GM21526 (cell line): ENCODE measurements around the gene JAK1.

Experiments used
- ATAC-seq: cut with Tn5 transposase; IDR thresholded peaks from one replicate; pipeline ENCODE4 v1.9.1; 2021; ENCODE audit warnings: moderate library complexity; ENCODE audit not compliant: unreplicated experiment, low FRiP score

JAK1 gene

DNA sequence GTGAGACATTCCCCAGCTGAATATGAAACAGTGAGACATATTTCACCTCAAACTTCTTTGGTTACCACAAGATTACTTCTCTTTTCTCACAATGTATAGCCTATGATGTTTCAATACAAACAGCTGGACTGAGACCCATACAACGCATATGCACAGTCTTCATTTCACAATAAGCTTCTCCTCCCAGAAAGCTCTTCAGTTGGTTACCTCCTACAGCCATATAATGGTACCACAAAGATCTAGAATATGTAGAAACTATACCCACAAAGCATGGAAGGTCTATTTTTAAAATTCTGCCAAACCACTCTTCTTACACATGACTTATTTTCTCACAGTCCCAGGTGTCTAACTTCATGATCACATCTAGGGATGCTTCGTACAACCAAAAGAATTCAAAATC, 70.8 kb downstream of the JAK1 start:
- peak; percentile 83 for ATAC-seq

DNA sequence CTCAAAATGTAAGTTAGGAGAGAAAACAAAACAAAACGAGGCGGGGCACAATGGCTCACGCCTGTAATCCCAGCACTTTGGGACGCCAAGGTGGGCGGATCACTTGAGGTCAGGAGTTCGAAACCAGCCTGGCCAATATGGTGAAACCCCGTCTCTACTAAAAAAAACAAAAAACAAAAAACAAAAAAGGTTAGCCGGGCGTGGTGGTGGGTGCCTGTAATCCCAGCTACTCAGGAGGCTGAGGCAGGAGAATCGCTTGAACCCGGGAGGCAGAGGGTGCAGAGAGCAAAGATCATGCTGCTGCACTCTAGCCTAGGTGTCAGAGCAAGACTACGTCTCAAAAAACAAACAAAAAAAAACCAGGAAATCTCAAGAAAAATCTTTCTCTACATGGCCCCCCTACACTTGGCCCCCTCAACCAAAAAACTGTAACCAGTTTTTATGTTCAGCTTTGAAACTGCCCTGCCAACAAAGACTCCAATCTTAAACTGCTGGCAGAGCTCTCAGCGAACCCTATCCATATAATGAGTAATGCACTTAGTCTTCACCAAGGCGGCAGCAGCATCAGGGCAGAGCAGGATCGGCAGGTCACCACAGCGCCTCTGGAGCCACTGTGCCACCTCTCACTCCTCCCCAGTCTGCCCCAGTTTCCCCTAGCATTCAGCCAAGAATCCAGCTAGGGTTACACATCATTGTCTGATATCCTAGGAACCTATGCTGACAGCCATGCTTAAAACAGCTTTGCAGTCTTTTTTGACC, 71.7 kb downstream of the JAK1 start:
- no peak for ATAC-seq

DNA sequence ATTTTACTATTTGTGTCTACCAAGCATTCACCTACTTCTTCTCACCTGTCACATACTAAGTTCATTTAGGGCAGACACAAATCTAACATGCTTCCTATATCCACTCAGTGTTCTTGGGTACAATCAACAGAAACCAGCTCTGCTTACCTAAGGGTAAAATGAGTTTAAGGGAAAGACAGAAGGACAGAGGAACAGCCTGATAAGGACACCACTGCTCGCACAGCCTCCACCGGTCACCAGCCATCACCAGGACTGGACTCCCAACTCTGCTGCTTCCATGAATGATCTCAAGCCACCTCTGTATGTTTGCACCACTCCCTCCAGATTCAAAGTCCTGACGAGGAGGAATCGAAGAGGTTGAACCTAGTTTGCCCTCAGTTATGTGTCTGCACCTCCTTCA, 72.4 kb downstream of the JAK1 start:
- no peak for ATAC-seq

DNA sequence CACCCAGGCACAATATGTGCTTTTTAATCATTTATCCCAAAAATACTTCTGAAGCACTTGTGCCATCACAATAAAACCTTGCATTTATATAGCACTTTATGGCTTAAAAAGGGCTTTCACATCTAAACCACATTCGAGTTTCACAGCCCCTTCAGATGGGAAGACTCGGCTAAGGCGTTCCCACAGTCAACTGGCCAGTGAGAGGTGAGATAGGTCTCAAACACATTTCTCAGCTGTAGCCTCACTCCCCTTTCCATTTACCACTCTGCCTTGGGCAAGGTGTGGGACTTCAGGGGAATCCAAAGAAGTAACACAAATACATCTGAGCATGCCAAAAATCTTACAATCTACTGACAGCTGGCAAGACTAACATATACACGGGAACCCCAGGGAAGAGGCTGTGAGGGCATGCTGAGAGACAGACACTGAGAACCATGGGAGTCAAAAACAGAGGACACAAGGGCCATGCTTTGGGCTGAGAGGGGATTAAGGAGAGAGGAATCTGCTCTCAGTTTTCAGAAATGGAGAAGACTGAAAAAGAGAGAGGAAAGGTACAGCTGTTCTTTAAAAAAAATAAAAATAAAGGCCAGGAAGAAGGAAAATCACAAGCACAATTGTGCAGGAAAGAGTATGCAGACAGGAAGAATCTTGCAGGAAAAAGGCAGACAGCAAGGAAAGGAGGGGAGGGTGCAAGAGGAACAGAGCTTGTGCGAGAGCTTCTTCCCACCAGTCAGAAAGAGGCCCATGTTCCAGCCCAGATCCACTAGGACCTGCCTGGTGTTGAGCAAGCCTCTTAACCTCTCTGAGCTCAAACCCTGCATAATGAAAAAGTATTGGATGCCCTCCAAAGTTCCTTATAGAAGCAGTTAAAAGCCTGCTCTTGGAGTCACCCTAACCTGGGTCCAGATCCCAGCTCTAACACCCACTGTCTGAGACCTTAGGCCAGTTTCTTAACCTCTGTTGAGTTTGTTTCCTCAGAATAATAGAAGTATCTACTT, 73.5 kb downstream of the JAK1 start:
- no peak for ATAC-seq

DNA sequence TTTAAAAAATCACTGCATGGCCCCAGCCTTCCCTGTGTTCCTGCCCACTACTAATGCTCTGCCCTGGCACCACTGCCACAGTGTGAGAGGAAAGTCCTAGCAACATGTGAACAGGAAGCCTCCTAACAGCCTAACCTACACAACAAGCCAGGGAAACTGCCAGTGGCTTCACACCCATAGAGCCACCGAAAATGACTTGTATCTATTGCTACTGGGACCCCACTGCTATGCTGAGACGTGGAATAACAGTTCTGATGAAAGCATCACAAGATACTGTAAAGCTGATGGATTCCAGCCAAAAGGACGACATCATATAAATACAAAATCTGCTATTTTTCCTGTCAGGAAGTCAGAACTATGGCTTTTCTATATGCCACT, 74.9 kb downstream of the JAK1 start:
- no peak for ATAC-seq

DNA sequence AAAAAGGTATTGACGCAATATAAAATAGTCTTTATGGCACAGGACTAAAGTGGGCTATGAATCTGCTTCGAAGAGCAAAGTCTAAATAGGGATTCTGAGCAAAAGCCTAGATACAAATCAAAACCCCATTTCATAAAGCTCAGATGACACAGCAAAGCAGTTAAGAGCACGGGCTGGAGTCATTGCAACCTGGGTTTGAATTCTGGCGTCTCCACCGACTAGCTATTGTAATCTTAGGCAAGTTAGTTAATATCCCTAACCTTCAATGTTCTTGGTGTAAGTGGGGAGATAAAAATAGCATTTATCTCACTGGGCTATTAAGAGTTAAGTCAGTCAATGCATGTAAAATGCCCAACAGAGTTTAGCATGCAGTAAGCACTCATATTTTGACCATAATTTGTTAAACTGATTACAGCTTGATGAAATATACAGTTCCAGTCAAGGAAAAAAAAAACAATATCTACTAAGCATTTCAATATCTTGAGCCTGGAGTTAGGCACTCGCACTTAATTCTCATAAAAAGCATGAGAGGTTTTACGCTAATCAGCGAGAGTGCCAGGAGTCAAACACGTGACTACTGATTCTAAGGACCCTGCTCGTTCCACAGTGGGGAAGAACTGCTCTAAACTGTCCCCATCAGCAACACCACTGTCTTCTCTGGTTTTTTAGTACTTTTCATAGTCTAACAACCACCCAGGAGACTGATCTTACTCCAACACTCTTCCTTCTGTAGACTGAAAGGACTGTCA, 75.5 kb downstream of the JAK1 start:
- no peak for ATAC-seq

DNA sequence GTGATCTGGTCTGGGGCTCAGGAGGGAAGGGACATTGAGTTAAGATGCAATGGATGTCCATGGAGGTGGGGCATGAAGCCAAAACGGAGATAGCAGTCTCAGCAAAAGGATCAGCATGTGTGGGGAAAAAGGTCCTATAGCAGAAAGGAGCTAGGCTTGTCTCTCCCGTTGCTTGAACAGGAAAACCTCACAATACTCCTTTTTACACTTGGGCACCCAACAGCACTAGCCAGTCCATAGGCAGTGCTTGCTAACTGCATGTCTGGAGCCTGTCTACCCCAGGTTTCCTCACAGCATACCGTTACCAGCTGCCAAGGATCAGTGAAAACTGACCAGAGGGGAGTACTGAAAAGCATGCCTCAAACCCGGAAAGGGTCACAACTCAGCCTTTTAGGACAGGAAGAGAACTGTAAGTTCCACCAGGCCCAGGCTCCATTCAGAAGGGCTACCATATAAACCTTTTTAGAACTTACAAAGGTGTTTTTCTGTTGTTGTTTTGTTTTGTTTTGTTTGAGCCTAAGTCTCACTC, 78.6 kb downstream of the JAK1 start:
- ATAC-seq: no peak

DNA sequence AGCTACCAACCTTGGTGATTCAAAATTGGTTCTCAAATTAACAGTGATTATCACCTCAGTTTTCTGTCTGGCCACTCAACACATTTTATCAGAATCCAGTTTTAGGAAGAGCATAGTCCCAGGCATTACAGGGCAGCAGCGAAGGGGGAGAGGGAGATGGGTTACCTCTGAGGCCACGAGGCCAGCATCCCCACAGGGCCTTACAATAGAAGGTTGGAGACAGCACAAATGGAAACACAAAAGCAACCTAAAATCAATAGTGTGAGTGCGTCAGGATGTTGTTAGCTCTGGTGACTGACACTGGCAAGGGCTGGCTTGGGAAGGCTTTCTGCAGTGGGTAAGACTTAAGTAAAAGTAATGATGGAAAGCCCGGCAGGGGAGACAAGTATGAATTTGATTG, 79.5 kb downstream of the JAK1 start:
- no peak for ATAC-seq

DNA sequence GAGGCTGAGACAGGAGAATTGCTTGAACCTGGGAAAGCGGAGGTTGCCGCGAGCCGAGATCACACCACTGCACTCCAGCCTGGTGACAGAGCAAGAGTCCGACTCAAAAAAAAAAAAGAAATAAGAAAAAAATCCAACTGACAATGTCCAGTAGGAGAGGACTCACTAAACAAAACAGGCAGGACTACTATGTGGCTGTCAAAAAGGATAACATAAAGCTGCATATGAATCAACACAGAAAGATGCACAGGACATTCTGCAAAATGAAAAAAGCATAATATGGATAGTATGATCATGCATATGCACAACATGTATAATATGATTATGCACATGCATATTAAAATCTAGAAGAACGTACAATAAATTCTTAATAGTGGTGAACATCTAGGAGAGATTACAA, 80.7 kb downstream of the JAK1 start:
- ATAC-seq: no peak

DNA sequence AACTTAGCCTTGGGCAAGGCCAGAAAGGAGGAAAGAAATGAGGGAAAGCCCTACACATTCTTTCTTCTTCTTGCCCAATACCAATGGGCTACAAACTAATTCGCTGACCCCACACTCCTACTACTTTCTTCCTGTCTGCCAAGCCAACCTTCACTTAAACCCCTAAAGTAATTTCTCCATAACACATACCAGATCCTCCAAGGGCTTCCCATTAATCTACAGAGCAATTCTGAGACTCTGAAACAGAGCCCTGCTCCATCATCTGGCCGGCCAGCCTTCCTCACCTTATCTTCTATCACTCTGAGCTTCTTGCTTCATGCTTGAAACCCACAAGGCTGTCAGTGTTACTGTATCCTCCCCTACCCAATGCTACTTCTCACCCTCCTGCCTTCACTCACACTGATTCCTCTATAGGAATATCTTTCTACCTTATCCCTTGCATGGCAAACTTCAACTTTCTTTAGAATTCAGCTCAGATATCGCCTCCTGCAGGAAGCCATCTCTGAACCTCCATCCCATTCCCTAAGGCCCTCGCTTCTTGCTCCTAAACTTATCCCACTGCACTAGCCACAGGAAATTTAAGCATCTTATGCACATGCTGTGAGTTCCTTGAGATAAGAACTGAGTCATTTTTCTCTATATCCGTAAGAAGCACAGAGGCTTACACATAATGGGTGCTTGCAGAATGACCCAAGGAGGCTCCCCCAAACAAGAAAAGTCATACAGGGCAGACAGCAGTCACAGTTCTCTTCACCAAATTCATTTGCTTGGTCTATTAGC, 81.9 kb downstream of the JAK1 start:
- ATAC-seq: no peak

DNA sequence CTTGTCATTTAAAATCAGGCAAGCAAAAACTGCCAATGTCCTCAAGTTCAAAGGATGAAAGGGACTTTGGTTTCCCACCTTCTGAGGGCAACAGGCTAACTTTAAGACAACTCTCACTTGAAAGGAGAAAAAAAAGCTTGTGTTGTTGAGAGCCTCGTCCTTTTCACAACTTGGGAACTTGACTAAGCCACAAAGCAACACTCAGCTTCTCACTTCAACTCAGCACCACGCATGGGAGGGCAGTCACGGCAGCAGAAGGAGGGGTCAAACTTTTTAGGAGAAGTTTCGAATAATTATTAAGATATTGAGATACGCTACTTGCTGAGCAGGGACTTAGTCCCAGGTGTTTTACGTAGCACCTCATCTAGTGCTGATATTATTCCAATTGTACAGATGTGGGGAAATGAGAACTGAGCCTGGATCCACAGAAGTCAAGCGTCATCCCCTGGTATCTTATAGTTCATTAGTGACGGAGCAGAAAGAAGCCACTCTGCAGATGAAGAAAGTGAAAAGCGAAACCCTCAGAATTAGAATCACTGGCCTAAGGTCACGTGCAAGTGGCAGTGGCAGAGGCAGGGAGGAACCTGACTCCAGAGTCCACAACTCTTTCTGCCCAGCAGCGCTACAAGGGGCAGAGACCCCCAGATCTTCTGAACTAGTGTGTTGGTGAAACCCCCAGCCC, 83.6 kb downstream of the JAK1 start:
- peak; percentile 97 for ATAC-seq

DNA sequence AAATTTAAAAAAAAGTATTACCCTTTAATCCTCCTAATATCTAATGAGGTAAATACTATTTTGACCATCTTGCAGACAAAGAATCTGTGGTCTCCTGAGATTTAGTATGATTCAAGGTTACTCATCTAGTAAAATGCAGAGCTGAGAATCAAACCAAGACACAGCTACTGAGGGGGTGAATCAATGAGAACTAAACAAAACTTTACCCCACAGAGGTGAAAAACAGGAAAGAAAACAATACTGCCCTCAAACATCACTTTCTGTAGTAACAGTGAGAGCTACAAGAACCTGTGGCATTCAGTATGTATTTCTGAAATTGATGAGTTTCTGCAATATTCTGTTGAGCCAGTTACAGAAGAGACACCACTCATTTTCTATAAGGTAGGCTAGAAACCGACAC, 85.1 kb downstream of the JAK1 start:
- ATAC-seq: no peak

DNA sequence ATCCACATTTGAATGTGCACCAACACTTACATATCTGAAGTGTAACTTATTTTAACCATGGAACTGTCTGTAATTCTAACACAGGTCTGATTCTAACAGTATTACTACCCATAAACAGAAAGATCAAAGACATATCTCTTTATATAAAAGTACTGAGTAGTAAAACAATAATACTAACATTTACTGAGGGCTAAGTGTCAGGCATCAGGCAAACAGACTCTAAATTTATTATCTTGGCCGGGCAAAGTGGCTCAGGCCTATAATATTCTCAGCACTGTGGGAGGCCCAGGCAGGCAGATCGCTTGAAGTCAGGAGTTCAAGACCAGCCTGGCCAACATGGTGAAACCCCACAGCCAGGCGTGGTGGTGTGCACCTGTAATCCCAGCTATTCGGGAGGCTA, 85.9 kb downstream of the JAK1 start:
- ATAC-seq: no peak

DNA sequence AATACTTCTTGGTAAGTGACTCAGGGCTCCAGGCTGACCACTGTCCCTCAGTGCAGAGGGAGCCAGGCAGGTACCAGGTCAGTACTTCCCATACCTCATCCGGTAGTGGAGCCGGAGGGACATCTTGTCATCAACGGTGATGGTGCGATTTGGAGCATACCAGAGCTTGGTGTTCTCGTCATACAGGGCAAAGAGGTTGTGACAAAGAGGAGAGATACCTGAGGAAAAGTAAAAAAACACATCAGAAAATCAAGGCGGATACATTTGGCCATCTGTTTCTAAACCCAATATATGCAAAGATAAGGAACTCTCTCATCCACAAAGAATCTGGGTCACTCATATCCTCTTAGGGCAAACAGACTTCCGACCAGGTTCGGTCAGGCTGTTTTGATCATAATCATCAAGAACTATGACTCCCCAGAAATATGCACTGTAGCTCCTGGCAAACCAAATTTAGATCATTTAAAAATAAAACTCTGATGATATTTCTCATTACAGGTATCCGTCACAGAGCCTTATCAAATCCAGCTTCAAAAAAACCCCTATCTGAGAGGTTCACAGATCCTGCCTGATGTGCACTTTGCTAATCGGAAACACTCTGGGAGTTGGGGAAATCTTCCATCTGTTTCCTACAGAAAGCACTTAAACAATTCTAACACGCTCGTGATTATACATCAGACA, 87.3 kb downstream of the JAK1 start:
- ATAC-seq: no peak

DNA sequence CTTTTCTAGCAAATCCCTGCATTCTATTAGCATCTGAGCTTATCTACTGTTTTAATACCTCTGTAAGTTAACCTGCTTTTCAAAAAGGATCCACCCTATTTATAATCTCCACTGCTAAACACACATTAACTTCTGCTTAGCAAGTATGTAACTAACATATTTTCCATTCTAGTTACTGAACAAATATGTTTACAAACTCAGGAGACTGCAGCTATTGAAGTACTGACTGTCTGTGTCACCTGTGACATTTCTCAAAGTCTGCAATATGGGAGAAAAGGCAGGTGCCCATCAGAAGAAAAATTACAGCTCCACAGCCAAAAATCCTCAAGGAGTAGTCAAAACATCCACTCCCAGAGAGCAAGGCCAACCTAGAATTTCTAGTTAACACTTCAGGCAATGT, 88.3 kb downstream of the JAK1 start:
- ATAC-seq: no peak

DNA sequence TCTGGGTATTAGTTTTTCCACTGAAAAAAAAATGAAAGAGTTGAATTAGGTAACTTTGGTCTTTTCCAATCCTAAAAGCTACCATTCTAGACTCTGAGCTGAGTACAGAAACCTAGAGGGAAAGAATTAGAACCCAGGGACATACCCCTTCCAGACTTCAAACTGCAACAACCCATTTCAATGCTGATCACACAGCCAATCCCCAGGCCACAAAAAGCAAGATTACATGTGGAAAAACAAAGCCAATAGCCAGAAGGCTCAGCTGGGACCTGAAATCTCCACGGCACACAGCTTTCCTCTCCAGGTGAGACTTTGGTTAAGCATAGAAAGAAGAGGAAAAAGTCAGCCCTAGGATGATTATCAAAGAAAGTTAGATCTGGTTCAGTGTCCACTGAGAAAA, 88.8 kb downstream of the JAK1 start:
- no peak for ATAC-seq

DNA sequence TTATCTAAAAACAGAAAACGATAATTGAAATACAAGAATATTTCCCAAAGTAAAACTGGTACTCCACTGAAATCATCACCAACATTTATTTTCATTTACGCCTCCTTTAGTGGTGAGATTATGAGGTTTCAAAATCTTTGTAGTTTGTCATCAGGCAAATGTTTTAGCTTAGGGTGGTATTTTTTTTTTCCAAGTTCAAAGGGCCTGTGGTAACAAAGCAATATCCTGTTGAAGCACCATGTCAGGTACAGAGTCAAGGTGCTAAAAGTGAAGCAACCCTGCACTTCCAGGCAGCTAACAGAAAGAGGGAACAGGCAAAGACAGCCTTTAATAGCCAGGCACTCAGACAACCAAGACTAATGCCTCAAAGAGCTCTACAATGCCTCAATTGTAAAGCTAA, 89.2 kb downstream of the JAK1 start:
- no peak for ATAC-seq

DNA sequence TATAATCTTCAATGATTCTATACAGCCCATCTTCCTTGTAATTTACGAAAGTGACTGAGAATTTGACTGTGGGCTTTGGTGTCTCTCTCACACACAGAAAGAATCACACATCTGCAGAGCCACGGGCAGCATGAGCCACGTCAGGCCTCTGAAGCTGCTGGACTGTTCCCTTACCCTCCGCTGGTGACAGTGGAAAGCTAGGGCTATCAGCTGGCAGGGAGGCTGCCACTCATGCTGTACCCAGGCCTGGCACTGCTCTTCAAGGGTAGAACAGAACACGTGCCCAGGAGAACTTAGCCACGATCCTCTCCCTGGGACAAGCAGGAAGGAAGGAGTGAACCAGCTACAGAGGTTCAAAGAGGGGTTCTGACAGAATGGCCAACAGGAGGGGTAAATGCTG, 90.7 kb downstream of the JAK1 start:
- no peak for ATAC-seq

DNA sequence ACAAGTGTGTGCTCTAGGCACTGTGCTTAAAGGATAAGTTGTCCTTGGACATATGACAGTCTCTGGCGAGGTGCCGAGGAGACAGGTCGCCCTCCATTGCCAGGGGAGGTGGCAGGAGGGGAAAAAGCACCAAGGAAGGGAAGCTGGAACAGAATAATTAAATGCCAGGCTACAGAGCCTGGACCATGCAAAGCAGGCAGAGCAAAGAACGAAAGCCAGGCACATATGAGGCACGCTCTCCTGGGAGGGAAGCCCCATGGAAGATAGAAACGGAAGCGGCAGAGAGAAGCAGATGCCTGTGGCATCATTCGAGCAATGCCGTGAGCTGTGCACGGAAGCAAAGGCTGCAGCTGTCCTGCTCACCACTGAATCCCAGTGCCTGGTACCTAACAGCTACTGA, 91.2 kb downstream of the JAK1 start:
- ATAC-seq: no peak
